Hematopoietic multipotent progenitor cell treated with erythropoietin and hydrocortisone succinate and interleukin-3 and kit ligand, for 8 days (in vitro differentiated cells): ENCODE results near the gene PGA5.
A peak's percentile ranks its signal among the peaks of the same experiment; 100 is the strongest.

ENCODE experiments used
- DNase-seq: peaks from one replicate; pipeline ENCODE4 v3.0.0-alpha.2; 2015

Gene PGA5

DNA sequence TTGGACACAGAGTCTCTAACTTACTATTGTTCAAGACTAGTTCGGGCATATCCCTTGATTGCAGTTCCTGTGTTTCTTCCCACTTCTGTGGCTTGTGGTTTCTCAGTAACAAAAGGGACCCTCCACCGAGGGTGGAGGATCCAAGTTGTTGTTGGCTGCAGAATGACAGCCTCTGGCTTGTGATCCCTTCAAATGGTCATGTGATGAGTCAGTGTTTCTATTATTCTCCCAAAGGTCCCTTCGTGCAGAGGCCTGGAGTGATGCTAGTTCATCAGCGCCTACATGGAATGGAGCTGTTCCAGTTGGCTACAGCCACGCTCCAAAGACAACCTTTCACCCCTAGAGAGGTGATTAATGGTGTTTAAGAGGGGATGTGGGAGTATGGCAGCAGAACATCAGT lies 56.8 kb downstream of the PGA5 start:
- peak; percentile 44 for DNase-seq

DNA sequence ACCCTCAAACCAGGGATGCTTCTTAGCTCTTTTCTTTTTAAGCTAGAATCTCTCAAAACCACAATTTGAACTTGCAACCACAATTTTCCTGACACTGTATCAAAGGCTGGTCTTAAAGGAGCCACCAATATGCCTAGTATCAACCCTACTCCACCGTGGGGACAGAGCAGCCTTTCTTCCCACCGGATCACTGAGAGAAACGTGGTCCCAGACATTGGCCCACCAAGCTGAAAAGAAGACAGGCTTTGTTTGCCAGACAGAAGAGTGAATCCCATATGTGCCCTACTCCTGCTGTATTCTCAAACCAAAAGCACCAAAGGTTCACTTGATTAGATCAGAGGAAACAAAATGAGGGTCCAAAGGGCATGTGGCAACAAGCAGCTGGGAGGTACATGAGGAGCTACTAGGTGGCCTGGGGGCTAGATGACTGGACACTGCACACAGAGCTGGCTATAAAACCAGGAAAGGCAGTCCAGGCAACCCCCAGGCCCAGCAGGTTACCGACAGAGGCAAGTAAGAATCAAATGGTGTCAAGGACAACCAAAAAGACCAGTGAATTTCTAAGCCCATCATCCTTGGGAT lies 57.8 kb downstream of the PGA5 start:
- no peak for DNase-seq
